NCI-H345 treated with DMSO at 0.1 percent for 48 hours (cell line): ENCODE data around the gene ZCCHC7.
"Not testable (repeated sequence)": the region's sequence is repeated elsewhere in the genome, so short reads cannot be mapped to it uniquely, and the experiment has no call there.

Source experiments
- DNase-seq: peaks from one replicate; lab custom pipeline; 2025; ENCODE audit not compliant: unreplicated experiment; lab: John Stamatoyannopoulos, UW

Gene ZCCHC7

DNA sequence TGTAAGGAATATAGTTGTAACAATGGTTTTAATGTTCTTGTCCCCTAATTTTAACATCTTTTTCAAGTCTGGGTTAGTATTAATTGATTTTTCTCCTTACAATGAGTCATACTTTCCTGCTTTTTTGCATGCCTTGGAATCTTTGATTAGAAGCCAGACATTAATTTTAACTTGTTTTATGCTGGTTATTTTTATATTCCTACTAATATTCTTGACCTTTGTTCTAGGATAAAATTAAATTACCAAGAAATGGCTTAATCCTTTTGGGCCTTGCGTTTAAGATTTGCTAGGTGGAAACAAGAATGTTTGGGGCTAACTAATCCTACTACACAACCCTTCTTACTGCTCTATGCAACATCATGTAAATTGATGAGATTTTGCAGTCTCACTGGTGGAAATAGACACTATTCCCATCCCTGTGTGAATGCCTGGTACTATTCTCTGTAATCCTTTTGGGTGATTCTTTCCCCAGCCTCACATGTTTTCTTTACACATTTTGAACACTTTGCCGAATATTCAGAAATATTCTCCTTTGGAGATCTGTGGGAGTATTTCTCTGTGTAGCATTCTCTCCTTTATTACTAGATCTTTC, 47.2 kb downstream of the ZCCHC7 start:
- no peak for DNase-seq

DNA sequence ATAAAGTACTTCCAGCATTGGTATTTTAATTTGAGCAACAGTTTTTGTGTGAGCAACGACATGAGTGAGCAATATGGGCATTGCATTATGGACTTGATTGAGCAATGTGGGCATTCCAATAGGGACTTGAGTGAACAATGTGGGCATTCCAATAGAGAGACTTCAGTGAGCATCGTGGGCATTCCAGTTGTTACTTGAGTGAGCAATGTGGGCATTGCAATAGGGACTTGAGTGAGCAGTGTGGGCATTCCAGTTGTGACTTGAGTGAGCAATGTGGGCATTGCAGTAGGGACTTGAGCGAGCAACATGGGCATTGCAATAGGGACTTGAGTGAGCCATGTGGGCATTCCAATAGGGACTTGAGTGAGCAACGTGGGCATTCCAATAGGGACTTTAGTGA, 52.2 kb downstream of the ZCCHC7 start:
- DNase-seq, result no peak

DNA sequence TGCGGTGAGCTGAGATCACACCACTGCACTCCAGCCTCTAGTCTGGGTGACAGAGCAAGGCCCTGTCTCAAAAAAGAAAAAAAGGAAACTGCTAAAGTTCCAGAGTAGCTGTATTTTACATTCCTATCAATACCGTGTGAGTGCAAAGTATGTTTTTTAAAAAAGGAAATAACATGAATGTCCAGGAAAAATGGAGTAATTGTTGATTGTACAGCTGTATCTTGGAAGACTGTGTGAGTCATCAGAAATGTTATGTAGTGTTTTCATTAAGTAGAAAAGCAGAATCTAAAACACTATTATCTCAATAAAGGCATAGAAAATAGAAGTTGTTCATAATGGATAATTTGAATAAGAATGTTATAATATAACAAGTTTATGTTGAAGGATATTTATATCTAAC, 53.9 kb downstream of the ZCCHC7 start:
- no peak for DNase-seq

- DNase-seq, result no peak
Measured at GRCh38 chr9:37178742-37179141, 58.4 kb downstream of the ZCCHC7 start.

DNA sequence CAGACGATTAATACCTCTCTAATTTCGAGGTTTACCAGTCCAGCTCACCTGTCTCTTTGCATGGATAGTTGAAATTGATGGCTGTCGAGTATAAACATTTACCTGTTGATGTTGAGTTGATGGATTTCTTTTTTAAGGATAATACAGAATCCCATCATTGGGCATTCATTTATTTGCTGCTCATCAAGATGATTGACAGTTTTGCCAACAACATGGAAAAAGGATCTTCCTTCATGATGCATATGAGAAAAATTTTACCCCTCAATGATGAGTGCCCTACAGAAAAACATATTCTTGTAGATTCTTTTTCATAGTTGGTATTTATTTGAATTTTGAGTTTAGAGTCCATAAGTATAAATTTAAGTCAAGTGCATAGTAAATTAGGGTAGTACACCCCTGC, 59.2 kb downstream of the ZCCHC7 start:
- DNase-seq, result no peak

DNA sequence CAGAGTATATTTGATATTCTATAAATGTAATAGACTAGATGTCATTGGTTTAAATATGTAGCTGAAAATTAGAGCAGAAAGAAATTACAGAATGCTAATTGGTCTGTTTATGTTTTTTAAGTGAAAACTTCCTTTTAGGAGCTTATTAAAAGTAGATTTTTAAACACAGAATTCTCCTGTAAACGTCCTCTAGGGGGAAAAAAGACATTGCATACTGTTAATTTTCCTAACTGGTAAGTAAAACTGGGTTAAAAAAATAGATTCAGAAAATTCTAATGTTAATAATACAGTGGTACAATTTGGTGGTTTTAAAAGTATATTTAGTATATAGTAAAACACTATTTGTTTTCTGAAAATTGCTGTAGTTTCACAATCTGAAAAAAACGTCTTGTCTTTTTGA, 59.8 kb downstream of the ZCCHC7 start:
- DNase-seq, result no peak

DNA sequence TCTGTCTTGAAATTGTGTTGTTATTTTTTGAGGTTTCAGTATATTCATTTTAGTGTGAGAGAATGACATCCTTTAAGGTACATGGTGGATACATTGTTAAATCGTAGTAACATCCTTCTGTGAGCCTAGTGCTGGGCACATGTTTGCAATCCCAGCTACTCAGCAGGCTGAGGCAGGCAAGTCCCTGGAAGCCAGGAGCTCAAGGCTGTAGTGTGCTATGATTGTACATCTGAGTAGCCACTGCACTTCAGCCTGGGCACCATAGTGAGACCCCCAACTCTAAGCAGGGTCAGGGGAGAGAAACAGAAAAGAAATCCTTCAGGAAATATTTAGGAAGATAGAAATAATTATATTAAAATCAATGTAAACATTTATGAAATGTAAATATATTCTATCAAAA, 62.3 kb downstream of the ZCCHC7 start:
- DNase-seq, result no peak

GRCh38 chr9:37184905-37185867, 64.8 kb downstream of the ZCCHC7 start:
- no peak for DNase-seq

- DNase-seq, result no peak
Measured at GRCh38 chr9:37187292-37187691, 66.9 kb downstream of the ZCCHC7 start.

GRCh38 chr9:37187713-37188439, 67.5 kb downstream of the ZCCHC7 start:
- DNase-seq, result no peak

- not testable (repeated sequence) for DNase-seq
Measured at GRCh38 chr9:37190739-37191138, 70.4 kb downstream of the ZCCHC7 start.

DNA sequence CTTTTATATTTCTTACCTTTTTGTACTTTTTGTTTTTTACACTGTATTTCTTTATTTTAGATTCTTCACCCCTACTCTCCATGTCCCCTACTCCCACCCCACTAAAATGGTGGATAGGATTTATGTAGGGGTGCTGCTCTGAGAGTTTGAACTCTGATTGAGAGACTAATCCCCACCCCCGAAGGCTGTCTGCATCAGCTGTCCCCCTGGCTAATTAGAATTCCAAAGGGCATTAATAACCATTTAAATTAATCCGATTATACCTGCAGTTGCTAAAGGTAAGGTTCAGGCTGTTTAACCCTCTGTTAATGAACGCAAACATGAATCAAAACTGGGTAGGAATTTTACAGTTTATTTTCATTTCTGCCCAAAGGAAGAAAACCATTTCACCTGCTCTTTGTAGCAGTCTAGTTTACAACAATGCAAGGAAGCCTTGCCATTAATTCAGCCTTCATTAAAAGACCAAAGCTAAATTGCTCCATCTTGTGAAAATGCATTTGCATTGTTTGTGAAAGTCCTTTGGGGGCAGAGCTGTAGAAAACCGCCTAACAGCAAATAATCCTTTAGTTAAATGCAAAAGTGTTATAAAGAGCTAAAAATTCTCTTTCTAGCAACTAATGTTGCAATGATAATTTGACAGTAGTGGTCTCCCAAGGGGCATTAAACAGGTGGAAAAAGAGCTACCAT, 71.2 kb downstream of the ZCCHC7 start:
- DNase-seq, result no peak

GRCh38 chr9:37192803-37193202, 72.4 kb downstream of the ZCCHC7 start:
- DNase-seq, result no peak

- no peak for DNase-seq
Measured at GRCh38 chr9:37197158-37198038, 77.0 kb downstream of the ZCCHC7 start.

- no peak for DNase-seq
Measured at GRCh38 chr9:37198039-37198729, 77.8 kb downstream of the ZCCHC7 start.

- DNase-seq, result no peak
Measured at GRCh38 chr9:37198831-37199230, 78.5 kb downstream of the ZCCHC7 start.

GRCh38 chr9:37200433-37201005, 80.1 kb downstream of the ZCCHC7 start:
- DNase-seq, result no peak

- DNase-seq, result no peak
Measured at GRCh38 chr9:37201581-37201980, 81.2 kb downstream of the ZCCHC7 start.

GRCh38 chr9:37202091-37202490, 81.7 kb downstream of the ZCCHC7 start:
- DNase-seq, result no peak
